NB4 (cell line): Measurements from ENCODE around the gene SCUBE3.

Source experiments
- MYC ChIP-seq: IDR thresholded peaks from 2 replicates; pipeline ENCODE4 v1.6.1; 2011; ENCODE audit warnings: low read depth, low read length
- POLR2A ChIP-seq: IDR thresholded peaks from 2 replicates; pipeline ENCODE4 v1.6.1; 2011; ENCODE audit warnings: mild to moderate bottlenecking; ENCODE audit not compliant: insufficient read length; ENCODE audit errors: extremely low read depth
- TF ChIP-seq, protein P1 (sequence below): IDR thresholded peaks from one replicate; pipeline ENCODE4 v1.5.1; 2012; ENCODE audit warnings: low read depth, low read length

DNA sequence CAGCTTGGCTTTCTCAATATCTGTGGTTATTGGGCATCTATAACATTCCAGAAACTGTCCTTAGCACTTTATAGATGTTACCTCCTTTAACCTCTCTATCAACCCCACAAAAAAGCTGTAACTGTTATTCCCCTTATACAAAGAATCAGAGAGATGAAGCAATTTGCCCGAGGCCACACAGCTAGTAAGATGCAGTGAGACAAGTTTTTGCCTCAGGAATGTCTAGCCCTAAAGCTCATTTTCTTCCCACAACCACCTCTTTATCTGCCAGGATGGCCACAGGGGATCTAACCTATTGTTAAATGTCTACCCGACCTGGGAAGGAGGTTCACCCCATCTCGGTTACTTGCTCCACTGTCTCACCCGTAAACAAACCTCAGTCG, 40.7 kb upstream of the SCUBE3 start:
- TF ChIP-seq POLR2A, result no peak
- no peak for TF ChIP-seq MYC
- TF ChIP-seq, protein P1, sequence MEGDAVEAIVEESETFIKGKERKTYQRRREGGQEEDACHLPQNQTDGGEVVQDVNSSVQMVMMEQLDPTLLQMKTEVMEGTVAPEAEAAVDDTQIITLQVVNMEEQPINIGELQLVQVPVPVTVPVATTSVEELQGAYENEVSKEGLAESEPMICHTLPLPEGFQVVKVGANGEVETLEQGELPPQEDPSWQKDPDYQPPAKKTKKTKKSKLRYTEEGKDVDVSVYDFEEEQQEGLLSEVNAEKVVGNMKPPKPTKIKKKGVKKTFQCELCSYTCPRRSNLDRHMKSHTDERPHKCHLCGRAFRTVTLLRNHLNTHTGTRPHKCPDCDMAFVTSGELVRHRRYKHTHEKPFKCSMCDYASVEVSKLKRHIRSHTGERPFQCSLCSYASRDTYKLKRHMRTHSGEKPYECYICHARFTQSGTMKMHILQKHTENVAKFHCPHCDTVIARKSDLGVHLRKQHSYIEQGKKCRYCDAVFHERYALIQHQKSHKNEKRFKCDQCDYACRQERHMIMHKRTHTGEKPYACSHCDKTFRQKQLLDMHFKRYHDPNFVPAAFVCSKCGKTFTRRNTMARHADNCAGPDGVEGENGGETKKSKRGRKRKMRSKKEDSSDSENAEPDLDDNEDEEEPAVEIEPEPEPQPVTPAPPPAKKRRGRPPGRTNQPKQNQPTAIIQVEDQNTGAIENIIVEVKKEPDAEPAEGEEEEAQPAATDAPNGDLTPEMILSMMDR, result no peak
